Tibial nerve (tissue), 4 donors: ENCODE results near the gene CCNO.

ENCODE experiments used
- CTCF ChIP-seq, 5 experiments: fragments of 200-600 bp in 3 of 5; fragments of 450-650 bp in 2 of 5; sonication (generic) in 3 of 5; IDR thresholded peaks; one replicate each; pipeline ENCODE4 v1.5.1; 2016 to 2019; ENCODE audit warnings: antibody characterized with exemption in 5 of 5, mild to moderate bottlenecking in 3 of 5, moderate library complexity in 2 of 5
- EP300 ChIP-seq, 2 donors: sonication (generic); formaldehyde crosslinking; IDR thresholded peaks; one replicate each; pipeline ENCODE4 v1.6.1; 2017; ENCODE audit warnings: antibody characterized with exemption in 2 of 2, mild to moderate bottlenecking in 1 of 2
- POLR2A ChIP-seq, 2 donors: fragments of 450-650 bp; IDR thresholded peaks; one replicate each; pipeline ENCODE4 v1.6.1; 2017; ENCODE audit warnings: antibody characterized with exemption in 2 of 2, mild to moderate bottlenecking in 2 of 2, moderate library complexity in 2 of 2

- TF ChIP-seq CTCF (IDR thresholded peaks at IDR 0.05) (no peak), POLR2A (IDR thresholded peaks at IDR 0.05) (no peak), EP300 (IDR thresholded peaks at IDR 0.05) (no peak)
Measured at GRCh38 chr5:55276771-55277170, 43.4 kb upstream of the CCNO start.
